ENCODE measurements around the gene MAPK8.

The MAPK8 gene

GRCh38 chr10:48449501-48450232, 143.2 kb downstream of the MAPK8 start:
- ChIA-PET CTCF (interaction anchor here (1.1 kb wide), 1 partner anchor 206 kb away, joined by 3 read pairs; no protein-coding TSS in a partner anchor), POLR2A (no interaction called here)
- DNase-seq (ENCODE audit: extremely low spot score), result peak; percentile 21
- TF ChIP-seq CTCF (IDR thresholded peaks at IDR 0.05; ENCODE audit: control extremely low read depth, extremely low read depth, low read depth, missing control alignments), result no peak

- DNase-seq (ENCODE audit: extremely low spot score), result peak; percentile 10
- CTCF ChIA-PET, result no interaction called here
- no peak for TF ChIP-seq CTCF (IDR thresholded peaks at IDR 0.05; ENCODE audit: control extremely low read depth, extremely low read depth, low read depth, missing control alignments)
- POLR2A ChIA-PET, result no interaction called here
Observed at GRCh38 chr10:48450233-48450740, 143.8 kb downstream of the MAPK8 start.

- peak; percentile 14 for DNase-seq (ENCODE audit: extremely low spot score)
- ChIA-PET CTCF (no interaction called here), POLR2A (no interaction called here)
- TF ChIP-seq CTCF (IDR thresholded peaks at IDR 0.05; ENCODE audit: control extremely low read depth, extremely low read depth, low read depth, missing control alignments), result no peak
Observed at GRCh38 chr10:48450741-48451466, 144.4 kb downstream of the MAPK8 start.

GRCh38 chr10:48451969-48452878, 145.7 kb downstream of the MAPK8 start:
- no peak for TF ChIP-seq CTCF (IDR thresholded peaks at IDR 0.05; ENCODE audit: control extremely low read depth, extremely low read depth, low read depth, missing control alignments)
- POLR2A ChIA-PET, result no interaction called here

GRCh38 chr10:48452879-48453412, 146.5 kb downstream of the MAPK8 start:
- CTCF ChIA-PET, result interaction anchor here (0.9 to 2.4 kb wide), 2 partner anchors 7 to 10 kb away, joined by 3 to 8 read pairs; no protein-coding TSS in a partner anchor
- no peak for TF ChIP-seq CTCF (IDR thresholded peaks at IDR 0.05; ENCODE audit: control extremely low read depth, extremely low read depth, low read depth, missing control alignments)
- POLR2A ChIA-PET, result no interaction called here
- no peak for DNase-seq (ENCODE audit: extremely low spot score)

More at GRCh38 chr10:48451969-48452878, 145.7 kb downstream of the MAPK8 start:
- CTCF ChIA-PET, result interaction anchor here (0.9 kb wide), 1 partner anchor 9 kb away, joined by 3 read pairs; no protein-coding TSS in a partner anchor
- DNase-seq (ENCODE audit: extremely low spot score), result peak; percentile 19
